Endothelial cell of umbilical vein (primary cell): ENCODE data around the gene HOXA9. TPM values are rescaled to one million over a fixed set of nuclear protein-coding genes. Genes with fewer than 3 reads are reported as not detected.

ENCODE experiments used
- BruUV-seq: library from RNA; stranded (reverse); fragments of 400-500 nt; replicated peaks from 2 replicates; lab custom pipeline; 2021; lab: Mats Ljungman, UMichigan
- CTCF ChIA-PET: fragments of 300-600, 350-600 bp; sonication (Branson Sonifier 250); formaldehyde crosslinking; loops from one replicate; lab custom pipeline; 2021; ENCODE audit warnings: antibody characterized with exemption, inconsistent platforms; lab: Charles Lee
- POLR2A ChIA-PET: fragments of 300-600, 350-600 bp; sonication (Branson Sonifier 250); formaldehyde crosslinking; loops from one replicate; lab custom pipeline; 2021; ENCODE audit warnings: antibody characterized with exemption, inconsistent platforms; lab: Charles Lee
- DNase-seq: peaks from one replicate; pipeline ENCODE4 v3.0.0-alpha.2; 2011; ENCODE audit warnings: low read depth, low spot score
- FAIRE-seq: peaks from 2 replicates; lab custom pipeline; 2011; peaks lifted over from hg19 to GRCh38; lab: Jason Lieb, UNC
- H2AFZ ChIP-seq: 2 replicates; pipeline ENCODE4 v1.6.0; 2012; ENCODE audit warnings: low read depth, low read length, control low read depth, inconsistent platforms
- H3K27ac ChIP-seq: 2 replicates; pipeline ENCODE4 v1.5.1; 2011; ENCODE audit warnings: low read depth, mild to moderate bottlenecking, control low read depth, low read length, moderate library complexity; ENCODE audit not compliant: insufficient read depth
- H3K27me3 ChIP-seq, 2 experiments: 2 replicates each; pipeline versions ENCODE4 v1.6.0 to v1.6.1; 2011; ENCODE audit warnings: low read length in 2 of 2, mixed read lengths in 1 of 2; ENCODE audit not compliant: control insufficient read depth in 2 of 2, insufficient read depth in 2 of 2
- H3K36me3 ChIP-seq, 2 experiments: 2 replicates in 1 of 2; 3 replicates in 1 of 2; pipeline ENCODE4 v1.5.1; 2011; ENCODE audit warnings: low read length in 2 of 2, mild to moderate bottlenecking in 1 of 2, moderate library complexity in 1 of 2; ENCODE audit not compliant: control insufficient read depth in 2 of 2, insufficient read depth in 2 of 2; ENCODE audit errors: extremely low read depth in 1 of 2
- H3K4me1 ChIP-seq: 3 replicates; pipeline ENCODE4 v1.5.1; 2011; ENCODE audit warnings: mild to moderate bottlenecking, low read length; ENCODE audit not compliant: control insufficient read depth, insufficient read depth; ENCODE audit errors: extremely low read depth
- H3K4me2 ChIP-seq: 2 replicates; pipeline ENCODE4 v1.6.1; 2011; ENCODE audit warnings: low read length, control low read depth, mixed read lengths; ENCODE audit not compliant: insufficient read depth
- H3K4me3 ChIP-seq, 3 experiments: fragments of 200-600 bp in 1 of 3; sonication (generic), shearing (Covaris generic) in 1 of 3; replicated peaks in 1 of 3; 2 replicates each; pipeline ENCODE4 v1.5.1; 2011 to 2016; ENCODE audit warnings: control low read depth in 3 of 3, low read length in 3 of 3, mild to moderate bottlenecking in 2 of 3, inconsistent platforms in 1 of 3, low read depth in 1 of 3, moderate library complexity in 1 of 3; ENCODE audit not compliant: insufficient read depth in 1 of 3
- H3K79me2 ChIP-seq: 2 replicates; pipeline ENCODE4 v1.6.0; 2012; ENCODE audit warnings: low read length, inconsistent platforms; ENCODE audit not compliant: control insufficient read depth, insufficient read depth
- H3K9ac ChIP-seq: replicated peaks from 2 replicates; pipeline ENCODE3; 2011; ENCODE audit warnings: low read length, control low read depth; ENCODE audit not compliant: insufficient read depth; ENCODE audit errors: extremely low read depth
- H3K9me1 ChIP-seq: replicated peaks from 3 replicates; pipeline ENCODE4 v1.6.0; 2011; ENCODE audit warnings: mild to moderate bottlenecking, low read length; ENCODE audit not compliant: control insufficient read depth, insufficient read depth; ENCODE audit errors: extremely low read depth
- H3K9me3 ChIP-seq: replicated peaks from 2 replicates; pipeline ENCODE4 v1.5.1; 2012; ENCODE audit warnings: low read length, inconsistent platforms; ENCODE audit not compliant: control insufficient read depth, insufficient read depth
- H4K20me1 ChIP-seq: replicated peaks from 2 replicates; pipeline ENCODE3; 2011; ENCODE audit warnings: mild to moderate bottlenecking, low read length; ENCODE audit not compliant: control insufficient read depth, insufficient read depth; ENCODE audit errors: extremely low read depth
- CTCF ChIP-seq, 2 donors: IDR thresholded peaks; 1 replicate in 1 of 2; 2 replicates in 1 of 2; pipeline ENCODE4 v1.5.1; 2011; ENCODE audit warnings: low read length in 2 of 2, mild to moderate bottlenecking in 2 of 2, moderate library complexity in 2 of 2, control low read depth in 1 of 2, inconsistent platforms in 1 of 2, low read depth in 1 of 2; ENCODE audit not compliant: insufficient read depth in 1 of 2; ENCODE audit errors: extremely low read depth in 1 of 2
- EZH2 ChIP-seq: IDR thresholded peaks from 2 replicates; pipeline ENCODE4 v1.6.1; 2012; ENCODE audit warnings: borderline replicate concordance, low read depth, mild to moderate bottlenecking, moderate library complexity, low read length, inconsistent platforms; ENCODE audit not compliant: severe bottlenecking
- FOS ChIP-seq: IDR thresholded peaks from 2 replicates; pipeline ENCODE4 v1.6.1; 2011; ENCODE audit warnings: mild to moderate bottlenecking, low read length, moderate library complexity, borderline replicate concordance; ENCODE audit not compliant: insufficient read depth
- MAX ChIP-seq: IDR thresholded peaks from 2 replicates; pipeline ENCODE4 v1.6.1; 2011; ENCODE audit not compliant: insufficient read depth, insufficient read length
- POLR2A ChIP-seq: IDR thresholded peaks from 2 replicates; pipeline ENCODE4 v1.6.1; 2012; ENCODE audit warnings: low read depth, mild to moderate bottlenecking, control low read depth, low read length
- POLR2AphosphoS5 ChIP-seq: IDR thresholded peaks from 2 replicates; pipeline ENCODE4 v1.6.1; 2012; ENCODE audit warnings: low read depth, mild to moderate bottlenecking, control low read depth, low read length, moderate library complexity; ENCODE audit not compliant: insufficient read depth
- dilution Hi-C: fragments of 300-500 bp; cut with MboI; formaldehyde crosslinking; loops from one replicate; pipeline ENCODE4 v1.15.0; 2019; ENCODE audit warnings: low sequenced_read_pairs; ENCODE audit not compliant: extremely low pct_ligation_motif_present
- intact Hi-C: fragments of 100-400 bp; cut with micrococcal nuclease; formaldehyde crosslinking; loops from one replicate; pipeline ENCODE4 v1.10.0; 2022
- polyA plus RNA-seq, 4 experiments: library from polyadenylated mRNA; depleted of rRNA in 3 of 4; stranded (reverse) in 3 of 4; unstranded in 1 of 4; fragments of >200 nt; gene quantifications; 2 replicates each; pipeline versions ENCODE4 v1.2.1 to v1.2.3, GENCODE V29; 2011 to 2012; ENCODE audit warnings: missing spikeins in 1 of 4
- total RNA-seq: library from RNA; stranded (reverse); gene quantifications from 2 replicates; pipeline ENCODE4 v1.2.3, GENCODE V29; 2021

HOXA9 gene
- total and polyA plus RNA-seq, 2 donors (not counting 3 experiments of a cell fraction or from before 2014, with no cell fraction given) = 47.2 to 61.6 TPM

- peak within 1 kb of the TSS; percentile 36 to 60 (median 58) for H3K4me3 ChIP-seq
- dilution Hi-C loops = no loop called here
- peaks cover 66% of the 10 kb centered on the region for H3K4me1 ChIP-seq
- POLR2A ChIA-PET = interaction anchor here (0.7 to 1.6 kb wide), 4 partner anchors 16 to 442 kb away, joined by 4 to 6 read pairs (median 4); no protein-coding TSS in a partner anchor
- CTCF ChIA-PET = interaction anchor here (0.9 to 2.7 kb wide), 17 partner anchors 11 to 761 kb away, joined by 3 to 16 read pairs (median 6); partner anchors contain the start of gene HOXA5
- H3K27ac ChIP-seq = peak within 1 kb of the TSS; percentile 67
- H3K9me1 ChIP-seq = no peaks in the 10 kb centered on the region
- H2AFZ ChIP-seq = peak within 1 kb of the TSS; percentile 48
- H4K20me1 ChIP-seq = no peaks in the 10 kb centered on the region
- intact Hi-C loops = loop anchor here (1.0 kb wide), 2 partner anchors 12 to 34 kb away; no protein-coding TSS in a partner anchor
- H3K79me2 ChIP-seq = peaks cover 73% of the 10 kb centered on the region
- TF ChIP-seq POLR2A (peak; percentile 57), FOS (no peak), MAX (peak; percentile 93), POLR2AphosphoS5 (peak; percentile 42), EZH2 (no peak), CTCF (IDR thresholded peaks at IDR 0.05; ENCODE audit: extremely low read depth in 1 of 2, insufficient read depth in 1 of 2, low read depth in 1 of 2, low read length in 2 of 2) (no peak)
- FAIRE-seq (peak; percentile 72), DNase-seq (peak; percentile 89)
- peak within 1 kb of the TSS; percentile 73 for H3K4me2 ChIP-seq
- peak within 1 kb of the TSS; percentile 72 for H3K9ac ChIP-seq
- H3K36me3 ChIP-seq = peaks cover 0 to 11% of the 10 kb centered on the region in 2 experiments
- H3K27me3 ChIP-seq = no peaks in the 10 kb centered on the region
- BruUV-seq = no TSS peak
- H3K9me3 ChIP-seq = no peaks in the 10 kb centered on the region
Observed at GRCh38 chr7:27130540-27131389, 34.6 kb downstream of the HOXA9 start, which contains the start of gene HOXA4. HOXA4 (minus strand) TSS chr7:27130757; CDS start chr7:27130733, 24 bp downstream.
